ENCODE results near the gene ARHGEF37.

DNA sequence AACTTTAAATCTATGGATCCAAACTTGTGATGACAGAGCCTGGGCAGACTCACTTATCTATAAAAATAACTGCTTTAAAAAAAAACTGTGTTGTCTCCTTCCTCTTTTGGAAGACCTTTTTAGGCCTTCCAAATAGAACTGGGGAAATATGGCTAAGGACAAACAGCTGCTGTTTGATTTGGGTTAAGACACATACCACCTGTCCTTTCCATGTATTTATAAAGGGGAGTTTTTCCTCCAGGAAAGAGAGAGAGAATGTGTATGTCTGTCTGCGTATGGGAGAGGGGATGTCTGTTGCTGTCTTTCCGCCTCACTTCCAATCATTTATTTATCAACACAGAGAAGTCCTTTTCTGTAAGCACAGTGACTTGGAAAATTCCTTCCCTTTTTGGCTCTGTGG lies 2.8 kb downstream of the ARHGEF37 start:
- TF ChIP-seq CTCF (IDR thresholded peaks at IDR 0.05), result no peak
- no peak for TF ChIP-seq POLR2A (IDR thresholded peaks at IDR 0.05)

All from Peyer's patch (tissue), 4 donors.